ENCODE data around the gene NDRG4. TPM values are rescaled to one million over a fixed set of nuclear protein-coding genes. Genes with fewer than 3 reads are reported as not detected.
A peak's percentile ranks its signal among the peaks of the same experiment; 100 is the strongest.

The NDRG4 gene
- total RNA-seq, 4 donors from 2014 or later = 9.5 to 47.0 (median 21.3) TPM

DNA sequence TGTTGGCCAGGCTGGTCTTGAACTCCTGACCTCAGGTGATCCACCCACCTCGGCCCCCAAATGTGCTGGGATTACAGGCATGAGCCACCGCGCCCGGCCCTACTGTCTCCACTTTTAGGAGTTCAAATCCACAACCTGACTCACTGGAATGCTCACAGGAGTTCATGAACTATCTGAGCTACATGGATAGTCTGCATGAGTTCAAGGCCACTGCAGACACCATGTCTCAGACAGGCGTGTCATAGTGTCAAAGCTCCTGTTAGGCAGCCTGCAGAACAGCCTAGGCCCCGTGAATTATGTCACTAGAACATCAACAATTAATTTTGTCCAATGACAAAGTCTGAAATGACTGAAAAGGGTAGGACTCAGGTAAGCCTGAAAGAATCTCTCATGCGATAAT lies 38.3 kb upstream of the NDRG4 start:
- ATAC-seq (ENCODE audit: low FRiP score) (no peak), DNase-seq (ENCODE audit: low spot score) (no peak)
- TF ChIP-seq CTCF (IDR thresholded peaks at IDR 0.05) = no peak

- DNase-seq (ENCODE audit: low spot score) (no peak), ATAC-seq (ENCODE audit: low FRiP score) (no peak)
- no peak for TF ChIP-seq CTCF (IDR thresholded peaks at IDR 0.05)
Measured at GRCh38 chr16:58462089-58462488, 37.9 kb upstream of the NDRG4 start.

- DNase-seq (ENCODE audit: low spot score) = no peak
- no peak for TF ChIP-seq CTCF (IDR thresholded peaks at IDR 0.05)
- ATAC-seq (ENCODE audit: low FRiP score) = no peak
Measured at GRCh38 chr16:58462499-58462996, 37.4 kb upstream of the NDRG4 start.

DNA sequence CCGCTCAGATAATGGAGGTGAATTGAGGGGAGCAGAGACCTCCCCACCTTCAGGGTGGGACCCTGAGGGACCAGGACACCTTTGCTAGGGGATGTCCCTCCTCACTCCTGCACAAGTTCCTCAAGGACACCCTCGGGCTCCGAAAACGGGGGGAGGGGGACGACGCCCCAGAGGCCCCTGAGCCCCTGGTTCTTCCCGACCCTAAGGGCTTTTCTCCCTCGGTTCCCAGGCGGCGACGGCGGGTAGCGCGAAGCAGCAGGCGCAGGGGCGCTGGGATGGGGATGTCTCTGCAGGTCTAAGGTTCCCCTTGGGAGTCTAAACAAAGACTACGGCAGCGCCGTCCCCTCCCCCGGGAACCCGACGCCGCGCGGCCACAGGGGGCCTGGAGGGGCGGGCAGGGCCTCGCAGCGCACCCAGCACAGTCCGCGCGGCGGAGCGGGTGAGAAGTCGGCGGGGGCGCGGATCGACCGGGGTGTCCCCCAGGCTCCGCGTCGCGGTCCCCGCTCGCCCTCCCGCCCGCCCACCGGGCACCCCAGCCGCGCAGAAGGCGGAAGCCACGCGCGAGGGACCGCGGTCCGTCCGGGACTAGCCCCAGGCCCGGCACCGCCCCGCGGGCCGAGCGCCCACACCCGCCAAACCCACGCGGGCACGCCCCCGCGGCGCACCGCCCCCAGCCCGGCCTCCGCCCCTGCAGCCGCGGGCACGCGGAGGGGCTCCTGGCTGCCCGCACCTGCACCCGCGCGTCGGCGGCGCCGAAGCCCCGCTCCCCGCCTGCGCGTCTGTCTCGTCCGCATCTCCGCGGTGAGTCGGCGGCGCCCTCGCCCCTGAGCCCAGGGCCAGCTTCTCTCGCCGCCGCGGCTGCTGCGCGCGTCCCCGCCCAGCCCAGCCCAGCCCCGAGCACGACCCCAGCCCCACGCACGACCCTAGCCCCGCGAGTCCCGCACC lies 36.7 kb upstream of the NDRG4 start:
- no peak for TF ChIP-seq CTCF (IDR thresholded peaks at IDR 0.05)
- ATAC-seq (ENCODE audit: low FRiP score) (no peak), DNase-seq (ENCODE audit: low spot score) (no peak)

DNA sequence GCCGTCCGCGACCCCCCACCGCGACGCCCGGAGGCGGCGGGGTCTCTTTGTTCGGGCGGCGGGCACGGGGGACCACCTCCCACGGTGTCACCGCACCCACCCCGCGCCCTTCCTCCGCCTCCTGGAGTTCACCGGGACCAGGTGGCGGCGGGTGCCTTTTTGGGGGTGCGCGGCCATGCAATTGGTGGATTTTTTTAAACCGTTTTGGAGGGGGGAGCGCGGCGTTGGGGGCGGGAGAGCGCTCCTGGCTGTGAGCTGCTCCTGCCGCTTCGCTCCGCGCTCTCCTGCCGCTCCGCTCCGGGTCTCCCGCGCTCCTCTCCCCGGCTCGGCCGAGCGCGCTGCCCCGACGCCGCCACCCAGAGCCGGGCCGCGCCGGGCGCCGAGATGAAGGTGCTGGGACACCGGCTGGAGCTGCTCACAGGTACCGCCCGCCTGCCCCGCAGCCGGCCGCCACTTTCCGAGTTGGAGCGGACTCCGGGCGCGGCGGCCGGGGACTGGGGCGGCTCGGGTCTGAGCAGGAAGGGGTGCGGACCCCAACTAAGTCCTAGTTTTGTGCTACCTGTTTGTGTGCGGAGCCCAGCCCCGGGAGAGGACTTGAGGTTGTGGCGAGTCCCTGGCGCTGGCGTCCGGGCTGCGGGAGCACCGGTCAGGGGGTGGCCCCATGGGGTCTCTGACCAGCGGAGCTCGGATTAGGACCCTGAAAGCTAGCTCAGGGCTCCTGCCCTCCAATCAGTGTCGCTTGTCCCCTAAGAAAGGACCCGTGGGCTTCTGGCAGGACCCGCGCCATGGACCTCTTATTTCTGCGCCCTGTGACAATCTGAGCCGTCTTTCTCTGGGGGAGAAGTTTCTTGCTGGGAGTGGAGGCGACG lies 35.7 kb upstream of the NDRG4 start:
- DNase-seq (ENCODE audit: low spot score) (no peak), ATAC-seq (ENCODE audit: low FRiP score) (peak; percentile 50)
- TF ChIP-seq CTCF (IDR thresholded peaks at IDR 0.05) = no peak

- ATAC-seq (ENCODE audit: low FRiP score) (no peak), DNase-seq (ENCODE audit: low spot score) (no peak)
- no peak for TF ChIP-seq CTCF (IDR thresholded peaks at IDR 0.05)
Measured at GRCh38 chr16:58464916-58465731, 34.8 kb upstream of the NDRG4 start.

Data from omental fat pad (tissue), 4 donors.